Measurements from ENCODE around the gene HPS4.

- no peak for TF ChIP-seq CEBPB (IDR thresholded peaks at IDR 0.05)
- TF ChIP-seq NFE2L2 (conservative IDR thresholded peaks at IDR 0.05; ENCODE audit: low read length), result no peak
- TF ChIP-seq CTCF (IDR thresholded peaks at IDR 0.05), result no peak
- no peak for TF ChIP-seq NPAS2 (CRISPR knock-in tag; IDR thresholded peaks at IDR 0.05; ENCODE audit: borderline replicate concordance)
- no peak for TF ChIP-seq ZFP36 (IDR thresholded peaks at IDR 0.05; ENCODE audit: borderline replicate concordance, partially characterized antibody)
- TF ChIP-seq SMC3 (IDR thresholded peaks at IDR 0.05), result no peak
- TF ChIP-seq RFX5 (IDR thresholded peaks at IDR 0.05), result no peak
- TF ChIP-seq MYC (IDR thresholded peaks at IDR 0.05; ENCODE audit: borderline replicate concordance, low read length), result no peak
- no peak for TF ChIP-seq EHMT2 (IDR thresholded peaks at IDR 0.05; ENCODE audit: low read depth)
- TF ChIP-seq CBX8 (IDR thresholded peaks at IDR 0.05), result no peak
- TF ChIP-seq RCOR1 (IDR thresholded peaks at IDR 0.05; ENCODE audit: low read depth, low read length), result no peak
These were observed 66.2 kb downstream of the HPS4 start for GRCh38 chr22:26417406-26417805.

All from A549 (cell line).